ENCODE results near the gene ZNF764. TPM values are rescaled to one million over a fixed set of nuclear protein-coding genes. Genes with fewer than 3 reads are reported as not detected.
"Not testable (repeated sequence)": the region's sequence is repeated elsewhere in the genome, so short reads cannot be mapped to it uniquely, and the experiment has no call there.

The ZNF764 gene
- total RNA-seq, 6 experiments from 2014 or later = 5.1 to 6.8 (median 5.7) TPM

GRCh38 chr16:30524575-30525568 lies 33.3 kb downstream of the ZNF764 start:
- Mint-ChIP-seq H3K4me1 (ENCODE audit: low read depth) (peaks cover 16% of the 10 kb centered on the region), H3K27ac (no peak overlapping the region), H3K9me3 (no peaks in the 10 kb centered on the region), H3K36me3 (ENCODE audit: low read depth) (0 out of 2 replicates have a peak, but pooled peaks cover 6% of the 10 kb centered on the region), H3K4me3 (no peak overlapping the region), H3K27me3 (ENCODE audit: insufficient read depth) (no peaks in the 10 kb centered on the region; the same call in 1 of the 2 replicates)
- no peak for DNase-seq
- TF ChIP-seq CTCF (IDR thresholded peaks at IDR 0.05) = no peak

- DNase-seq = no peak
- no peak for TF ChIP-seq CTCF (IDR thresholded peaks at IDR 0.05)
- peaks cover 6% of the 10 kb centered on the region for H3K27me3 Mint-ChIP-seq (ENCODE audit: insufficient read depth)
- no peak overlapping the region for H3K27ac Mint-ChIP-seq
- 0 out of 2 replicates have a peak, but pooled peaks cover 6% of the 10 kb centered on the region for H3K36me3 Mint-ChIP-seq (ENCODE audit: low read depth)
- H3K9me3 Mint-ChIP-seq = no peaks in the 10 kb centered on the region
- H3K4me3 Mint-ChIP-seq = no peak overlapping the region
- peaks cover 16% of the 10 kb centered on the region for H3K4me1 Mint-ChIP-seq (ENCODE audit: low read depth)
These were observed 34.2 kb downstream of the ZNF764 start for GRCh38 chr16:30523768-30524574.

- DNase-seq; H3K36me3 Mint-ChIP-seq (ENCODE audit: low read depth); H3K27me3 Mint-ChIP-seq (ENCODE audit: insufficient read depth); H3K4me3 Mint-ChIP-seq; H3K27ac Mint-ChIP-seq; H3K9me3 Mint-ChIP-seq: not testable (repeated sequence)
- H3K4me1 Mint-ChIP-seq (ENCODE audit: low read depth) = peaks cover 13% of the 10 kb centered on the region
These were observed 35.3 kb downstream of the ZNF764 start for GRCh38 chr16:30522702-30523463.

GRCh38 chr16:30521873-30522641 lies 36.1 kb downstream of the ZNF764 start:
- H3K9me3 Mint-ChIP-seq = no peaks in the 10 kb centered on the region
- 0 out of 2 replicates have a peak, but pooled peaks cover 6% of the 10 kb centered on the region for H3K36me3 Mint-ChIP-seq (ENCODE audit: low read depth)
- peaks cover 6% of the 10 kb centered on the region for H3K4me1 Mint-ChIP-seq (ENCODE audit: low read depth)
- H3K27me3 Mint-ChIP-seq (ENCODE audit: insufficient read depth) = peaks cover 15% of the 10 kb centered on the region
- H3K27ac Mint-ChIP-seq = no peak overlapping the region
- TF ChIP-seq CTCF (IDR thresholded peaks at IDR 0.05) = no peak
- H3K4me3 Mint-ChIP-seq = no peak overlapping the region
- DNase-seq = no peak

- no peak overlapping the region for H3K4me3 Mint-ChIP-seq
- no peak overlapping the region for H3K27ac Mint-ChIP-seq
- 0 out of 2 replicates have a peak, but pooled peaks cover 6% of the 10 kb centered on the region for H3K36me3 Mint-ChIP-seq (ENCODE audit: low read depth)
- H3K27me3 Mint-ChIP-seq (ENCODE audit: insufficient read depth) = peaks cover 17% of the 10 kb centered on the region
- no peaks in the 10 kb centered on the region for H3K9me3 Mint-ChIP-seq
- H3K4me1 Mint-ChIP-seq (ENCODE audit: low read depth) = peaks cover 6% of the 10 kb centered on the region
- no peak for DNase-seq
- TF ChIP-seq CTCF (IDR thresholded peaks at IDR 0.05) = no peak
These were observed 36.7 kb downstream of the ZNF764 start for GRCh38 chr16:30521476-30521872.
